Heart right ventricle (tissue), 16 donors: ENCODE data around the gene SYNCRIP. TPM values are rescaled to one million over a fixed set of nuclear protein-coding genes. Genes with fewer than 3 reads are reported as not detected.

Experiments used
- ATAC-seq, 8 donors: fragments of 200-7000 bp; cut with Tn5 transposase; one replicate each; pipeline ENCODE4 v1.9.1; 2020; ENCODE audit warnings: mild to moderate bottlenecking in 8 of 8, moderate library complexity in 8 of 8, moderate number of reproducible peaks in 1 of 8
- DNase-seq, 2 donors: peaks; one replicate each; pipeline ENCODE4 v3.0.0-alpha.2; 2020
- H3K27ac ChIP-seq, 10 donors: fragments of 200-600 bp; sonication (generic) in 2 of 10; one replicate each; pipeline versions ENCODE4 v1.5.0 to v1.8.0; 2020 to 2022; ENCODE audit warnings: mild to moderate bottlenecking in 3 of 10
- H3K27me3 ChIP-seq, 7 donors: fragments of 200-600 bp; one replicate each; pipeline ENCODE4 v1.8.0; 2021 to 2022; ENCODE audit warnings: mild to moderate bottlenecking in 2 of 7
- H3K36me3 ChIP-seq, 9 donors: fragments of 200-600 bp; sonication (generic) in 1 of 9; one replicate each; pipeline versions ENCODE4 v1.5.0 to v1.8.0; 2020 to 2022; ENCODE audit warnings: mild to moderate bottlenecking in 2 of 9
- H3K4me1 ChIP-seq, 9 donors: fragments of 200-600 bp; sonication (generic) in 1 of 9; one replicate each; pipeline versions ENCODE4 v1.5.0 to v1.8.0; 2020 to 2022; ENCODE audit warnings: mild to moderate bottlenecking in 4 of 9
- H3K4me3 ChIP-seq, 10 donors: fragments of 200-600 bp; sonication (generic) in 2 of 10; one replicate each; pipeline versions ENCODE4 v1.5.0 to v1.8.0; 2020 to 2022; ENCODE audit warnings: mild to moderate bottlenecking in 7 of 10, moderate library complexity in 2 of 10
- H3K9me3 ChIP-seq, 11 donors: fragments of 200-600 bp in 10 of 11; sonication (generic) in 2 of 11; one replicate each; pipeline versions ENCODE4 v1.5.0 to v1.8.0; 2013 to 2022; ENCODE audit warnings: mild to moderate bottlenecking in 2 of 11, control low read depth in 1 of 11, moderate library complexity in 1 of 11
- CTCF ChIP-seq, 9 donors: fragments of 200-600 bp; sonication (generic) in 2 of 9; IDR thresholded peaks; one replicate each; pipeline versions ENCODE4 v1.5.0 to v1.8.0; 2021 to 2022; ENCODE audit warnings: antibody characterized with exemption in 9 of 9, mild to moderate bottlenecking in 5 of 9, moderate library complexity in 1 of 9
- WGBS, 2 donors: extraction: QIAGEN DNeasy Blood & Tissue Kit; methylation state at CpG; one replicate each; pipeline ENCODE4 v1.1.7; 2013; ENCODE audit warnings: inconsistent platforms in 1 of 2; 5-methylcytosine and 5-hydroxymethylcytosine counted together
- intact Hi-C, 10 donors: fragments of 100-400 bp; cut with DNase I; formaldehyde crosslinking; loops; one replicate each; pipeline versions ENCODE4 v1.11.1 to v1.14.2; 2022
- polyA plus RNA-seq, 2 donors: library from polyadenylated mRNA; stranded (reverse); fragments of 200-250 nt; gene quantifications; one replicate each; pipeline ENCODE4 v1.2.3, GENCODE V29; 2013
- total RNA-seq, 10 donors: library from RNA; stranded (reverse); fragmentation: NEBNext Ultra II Directional in 3 of 10; extraction: Animal tissue kit (Norgen Biotek cat#: 25700) in 3 of 10; gene quantifications; one replicate each; pipeline versions ENCODE4 v1.2.1 to v1.2.4, GENCODE V29; 2021 to 2023
- donor health status: Arrhythmogenic right ventricular cardiomyopathy.
- donor health status: ischemic (EF 13 %, LVEDD 7.1; RV severe dilation, severe dysfunction).
- donor health status: healthy with polysubstance abuse.
- donor health status: DM: no; HTN: yes; CAD: no.
- donor health status: DM: no; HTN: no; CAD: no.
- donor health status: ischemic (EF 25% LVEDD 6.9; RV normal size, moderate dysfunction).
- donor health status: ischemic (EF 25% LVEDD 5.7; RV mildly dilated, moderate dysfunction).
- donor health status: healthy.
- donor health status: DM: yes; HTN: yes; CAD: no.
- donor health status: Ischemic cardiomyopathy.
- donor health status: ischemic (EF 35%, LVEDD 5.7; RV mildly dilated, moderate dysfunction).
- donor health status: nonischemic (EF 11% LVEDD 7.7; RV severe dilation, severe dysfunction).
- donor health status: DM: yes; HTN: yes; CAD: no.
- donor health status: PGD.
- donor health status: ischemic (EF 29% LVEDD 5.4; RV normal size, mild dysfunction).
- donor health status: nonischemic (EF 23%, LVEDD 6.1; RV moderate dilation, normal function).

Gene SYNCRIP
- total and polyA plus RNA-seq, 12 donors = 24.6 to 72.6 (median 58.7) TPM

- Histone ChIP-seq H3K4me1 (no peaks in the 10 kb centered on the region), H3K27me3 (no peaks in the 10 kb centered on the region), H3K4me3 (no peak overlapping the region), H3K9me3 (no peaks in the 10 kb centered on the region), H3K36me3 (no peaks in the 10 kb centered on the region), H3K27ac (no peak overlapping the region)
- 94 to 96% methylated on average over 1 of the region's 1 CpG for WGBS, 2 donors
- ATAC-seq (no peak), DNase-seq (no peak)
- no peak for TF ChIP-seq CTCF (IDR thresholded peaks at IDR 0.05)
- intact Hi-C loops = no loop called here
Measured at GRCh38 chr6:85650606-85651005, 7.9 kb upstream of the SYNCRIP start.

GRCh38 chr6:85644279-85644762 is 1.6 kb upstream of the SYNCRIP start:
- H3K27ac ChIP-seq = peak overlapping the region; percentile 97 to 100 (median 100)
- 0 to 1% methylated on average over 5 of the region's 5 CpGs for WGBS, 2 donors
- no peak for DNase-seq

GRCh38 chr6:85643537-85644278 is 1.0 kb upstream of the SYNCRIP start:
- Histone ChIP-seq H3K4me1 (peaks cover 4 to 43% (median 37%) of the 10 kb centered on the region in 9 donors), H3K9me3 (no peaks in the 10 kb centered on the region), H3K27ac (peak overlapping the region; percentile 97 to 100 (median 100)), H3K4me3 (peak overlapping the region; percentile 59 to 99 (median 92)), H3K36me3 (peaks cover 0 to 25% (median 14%) of the 10 kb centered on the region in 9 donors), H3K27me3 (no peaks in the 10 kb centered on the region)
- 0 to 1% methylated on average over 61 to 75 of the region's 75 CpGs for WGBS, 2 donors
- TF ChIP-seq CTCF (IDR thresholded peaks at IDR 0.05) = no peak
- intact Hi-C loops = loop anchor here (1.0 to 5.0 kb wide), 6 partner anchors 34 to 51 kb away; partner anchors contain the start of gene SNX14 (in 3 of the 10)
- ATAC-seq (peak; percentile 70 to 84 (median 74)), DNase-seq (peak; percentile 88)

More at GRCh38 chr6:85644279-85644762, 1.6 kb upstream of the SYNCRIP start:
- H3K27me3 ChIP-seq = no peaks in the 10 kb centered on the region
- peak overlapping the region; percentile 59 to 99 (median 92) for H3K4me3 ChIP-seq
- no peak for TF ChIP-seq CTCF (IDR thresholded peaks at IDR 0.05)
- peaks cover 4 to 36% (median 31%) of the 10 kb centered on the region in 9 donors for H3K4me1 ChIP-seq
- H3K9me3 ChIP-seq = no peaks in the 10 kb centered on the region
- ATAC-seq = no peak
- H3K36me3 ChIP-seq = peaks cover 0 to 18% (median 10%) of the 10 kb centered on the region in 9 donors
- intact Hi-C loops = loop anchor here in 6 of 10 donors (1.0 to 5.0 kb wide), 3 partner anchors 33 to 52 kb away; partner anchors contain the start of gene SNX14 (in 2 of the 6)

GRCh38 chr6:85641897-85642773 is 551 bp downstream of the SYNCRIP start:
- ATAC-seq (peak; percentile 0 to 6 (median 0)), DNase-seq (peak; percentile 54 to 64)
- TF ChIP-seq CTCF (IDR thresholded peaks at IDR 0.05) = peak in 1 of 9 donors; percentile 16
- no peaks in the 10 kb centered on the region for H3K9me3 ChIP-seq
- H3K4me3 ChIP-seq = peak overlapping the region; percentile 78 to 99 (median 95)
- peaks cover 0 to 40% (median 26%) of the 10 kb centered on the region in 9 donors for H3K36me3 ChIP-seq
- H3K27me3 ChIP-seq = no peaks in the 10 kb centered on the region
- intact Hi-C loops = loop anchor here in 9 of 10 donors (1.0 to 5.0 kb wide), 5 partner anchors 35 to 50 kb away; partner anchors contain the start of gene SNX14 (in 2 of the 9)
- 0% methylated on average over 83 to 85 of the region's 85 CpGs for WGBS, 2 donors
- H3K27ac ChIP-seq = peak overlapping the region; percentile 94 to 100 (median 100)
- H3K4me1 ChIP-seq = peaks cover 4 to 58% (median 49%) of the 10 kb centered on the region in 9 donors
